Kidney capillary endothelial cell (primary cell): ENCODE measurements around the gene NEO1.
A peak's percentile ranks its signal among the peaks of the same experiment; 100 is the strongest.

Experiments used
- DNase-seq: peaks from one replicate; pipeline ENCODE4 v3.0.0-alpha.2; 2018; ENCODE audit warnings: low spot score

Gene NEO1

DNA sequence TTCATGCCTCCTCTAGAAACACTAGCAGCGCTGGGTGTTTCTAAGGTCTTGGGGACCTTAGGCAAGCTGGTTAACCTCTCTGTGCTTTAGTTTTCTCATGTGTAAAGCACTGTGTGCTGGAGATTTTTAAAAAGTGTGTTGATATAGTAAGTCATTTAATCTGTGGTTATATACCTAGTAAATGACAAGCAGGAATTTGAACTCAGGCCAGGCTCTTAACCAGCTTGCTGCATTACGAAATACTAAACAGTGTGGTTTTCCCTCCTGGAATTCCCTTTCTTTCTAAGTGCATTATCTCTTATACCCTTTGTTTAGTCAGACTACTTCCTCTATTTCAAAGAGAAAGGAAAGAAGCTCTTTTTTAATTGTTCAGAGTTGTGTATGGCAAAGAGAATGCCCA is 26.5 kb downstream of the NEO1 start:
- no peak for DNase-seq

- DNase-seq, result peak; percentile 30
Observed at GRCh38 chr15:73079565-73079964, 27.3 kb downstream of the NEO1 start.

- peak; percentile 34 for DNase-seq
Observed at GRCh38 chr15:73081321-73081958, 29.2 kb downstream of the NEO1 start.

GRCh38 chr15:73082812-73083211 is 30.5 kb downstream of the NEO1 start:
- no peak for DNase-seq

DNA sequence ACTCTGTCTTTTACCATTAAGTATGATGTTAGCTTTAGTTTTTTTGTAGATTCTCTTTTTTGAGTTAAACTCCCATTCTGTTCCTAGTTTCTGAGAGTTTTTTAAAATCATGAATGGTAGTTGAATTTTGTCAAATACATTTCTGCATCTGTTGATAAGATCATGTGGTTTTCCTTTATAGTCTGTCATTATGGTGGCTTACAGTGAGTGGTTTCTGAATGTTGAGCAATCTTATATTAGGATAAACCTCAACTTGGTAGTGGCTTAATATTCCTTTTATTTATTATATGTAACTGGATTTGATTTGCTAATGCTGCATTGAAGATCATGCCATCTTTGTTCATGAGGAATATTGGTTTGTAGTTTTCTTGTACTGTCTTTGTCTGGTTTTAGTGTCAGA is 34.8 kb downstream of the NEO1 start:
- DNase-seq, result no peak

DNA sequence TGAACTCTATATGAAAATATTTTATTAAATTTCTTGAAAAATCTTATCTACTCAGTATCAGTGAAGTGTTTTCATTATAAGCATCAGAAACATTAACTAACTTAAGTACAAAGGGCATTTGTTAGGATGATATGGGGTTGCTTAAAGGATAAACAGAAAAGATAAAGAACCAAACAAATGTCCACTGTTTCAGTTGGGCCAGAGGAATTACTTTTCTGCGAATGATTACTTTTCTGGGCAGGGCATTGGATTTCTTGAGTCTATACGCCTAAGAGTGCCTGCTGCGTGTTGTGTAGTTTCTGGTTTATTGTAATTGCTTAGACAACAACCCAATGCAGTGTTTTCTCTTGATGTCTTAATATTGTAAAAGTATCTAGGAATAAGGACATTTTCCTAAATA is 52.8 kb downstream of the NEO1 start:
- DNase-seq, result no peak

DNA sequence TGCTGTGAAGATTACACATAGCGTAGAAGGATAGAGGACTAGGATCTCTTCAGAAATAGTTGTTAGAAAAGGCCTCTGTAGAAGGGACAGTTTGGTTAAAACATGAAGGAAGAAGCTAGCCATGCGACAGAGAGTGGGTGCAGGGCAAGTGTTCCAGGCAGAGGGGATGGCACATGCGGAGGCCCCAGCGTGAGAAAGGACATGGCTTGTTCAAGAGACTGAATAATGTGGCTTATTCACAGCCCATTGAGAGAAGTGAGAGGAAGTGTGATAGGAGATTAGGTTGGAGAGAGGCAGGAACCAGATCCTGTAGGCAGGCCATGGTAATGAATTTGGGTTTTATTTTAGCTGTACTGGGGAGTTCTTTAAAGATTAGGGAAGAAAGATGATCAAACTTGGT is 56.4 kb downstream of the NEO1 start:
- DNase-seq, result no peak

DNA sequence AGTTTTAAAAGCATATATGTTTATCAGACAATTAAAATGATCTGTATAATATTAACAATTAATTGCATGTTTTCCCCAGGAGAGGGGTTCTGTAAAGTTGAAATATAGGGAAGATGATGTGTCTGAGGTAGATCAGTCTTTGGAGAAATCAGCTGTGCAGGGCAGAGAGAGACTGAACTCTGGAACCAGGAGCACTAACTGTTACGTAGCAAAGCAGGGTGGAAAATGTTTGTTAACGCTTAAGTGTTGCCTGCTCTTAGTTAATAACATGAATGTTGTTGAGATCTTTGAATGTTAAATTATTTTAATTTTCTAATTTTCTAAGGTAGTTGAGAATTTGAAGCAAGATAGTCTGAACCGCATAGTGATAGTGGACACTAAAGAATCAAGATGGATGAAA is 57.5 kb downstream of the NEO1 start:
- no peak for DNase-seq

- DNase-seq, result no peak
Observed at GRCh38 chr15:73110201-73110600, 57.9 kb downstream of the NEO1 start.

- no peak for DNase-seq
Observed at GRCh38 chr15:73114064-73114463, 61.8 kb downstream of the NEO1 start.

DNA sequence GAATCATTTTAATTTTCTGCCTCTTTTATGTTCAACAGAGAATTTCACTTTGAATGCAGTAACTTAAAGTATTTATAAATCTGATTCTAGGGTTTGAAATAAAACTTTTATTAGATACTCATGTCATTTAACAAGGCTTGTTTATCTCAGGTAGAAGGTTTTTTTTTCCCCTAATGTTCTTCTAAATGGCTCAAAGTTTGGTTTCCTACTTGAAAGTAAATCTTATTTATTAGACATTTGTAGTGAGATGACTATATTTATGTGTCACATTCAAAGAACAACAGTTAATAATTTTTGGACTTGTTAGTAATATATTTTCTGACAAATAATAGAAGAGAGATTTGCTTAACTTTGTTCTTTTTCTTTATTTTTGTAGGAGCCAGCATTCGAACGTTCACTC is 63.9 kb downstream of the NEO1 start:
- DNase-seq, result no peak

- no peak for DNase-seq
Observed at GRCh38 chr15:73118055-73118454, 65.8 kb downstream of the NEO1 start.

DNA sequence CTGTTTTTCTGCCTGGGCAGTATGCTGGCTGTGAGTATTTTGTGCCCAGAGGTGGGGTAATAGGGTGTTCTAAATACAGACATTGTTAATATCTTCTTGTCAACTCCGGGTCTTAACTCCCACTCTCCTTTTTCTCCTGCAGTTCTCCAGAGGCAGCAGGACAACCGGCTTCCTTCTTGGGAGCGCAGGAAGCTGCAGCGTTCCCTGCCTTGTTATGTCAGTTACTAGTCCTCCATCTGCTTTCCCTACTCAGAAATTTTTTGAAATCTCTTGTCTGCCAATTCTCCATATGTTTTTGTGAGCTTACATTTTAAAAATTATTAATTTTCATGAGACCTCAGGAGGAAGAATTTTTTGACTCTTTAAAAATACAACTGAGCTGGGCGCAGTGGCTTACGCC is 67.2 kb downstream of the NEO1 start:
- DNase-seq, result no peak

- DNase-seq, result no peak
Observed at GRCh38 chr15:73120269-73120668, 68.0 kb downstream of the NEO1 start.

GRCh38 chr15:73125219-73125618 is 73.0 kb downstream of the NEO1 start:
- no peak for DNase-seq

GRCh38 chr15:73127302-73127936 is 75.2 kb downstream of the NEO1 start:
- peak; percentile 21 for DNase-seq

DNA sequence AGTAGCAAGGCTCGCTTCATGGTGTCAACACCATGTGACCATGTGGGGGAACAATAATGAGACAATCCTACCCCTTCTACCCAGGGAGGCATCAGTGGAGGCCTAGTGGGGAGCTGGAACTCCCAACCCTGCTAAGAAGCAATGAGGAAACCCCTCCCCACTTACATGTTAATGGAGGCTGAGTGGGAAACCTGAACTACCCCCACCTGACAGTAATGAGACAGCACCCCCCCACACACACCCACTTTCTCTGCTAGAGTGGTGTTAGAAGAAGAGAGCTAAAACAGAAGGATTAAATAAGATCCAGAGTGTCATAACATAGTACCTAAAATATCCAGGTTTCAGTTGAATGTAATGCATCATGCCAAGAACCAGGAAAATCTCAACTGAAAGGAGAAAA is 78.6 kb downstream of the NEO1 start:
- no peak for DNase-seq

DNA sequence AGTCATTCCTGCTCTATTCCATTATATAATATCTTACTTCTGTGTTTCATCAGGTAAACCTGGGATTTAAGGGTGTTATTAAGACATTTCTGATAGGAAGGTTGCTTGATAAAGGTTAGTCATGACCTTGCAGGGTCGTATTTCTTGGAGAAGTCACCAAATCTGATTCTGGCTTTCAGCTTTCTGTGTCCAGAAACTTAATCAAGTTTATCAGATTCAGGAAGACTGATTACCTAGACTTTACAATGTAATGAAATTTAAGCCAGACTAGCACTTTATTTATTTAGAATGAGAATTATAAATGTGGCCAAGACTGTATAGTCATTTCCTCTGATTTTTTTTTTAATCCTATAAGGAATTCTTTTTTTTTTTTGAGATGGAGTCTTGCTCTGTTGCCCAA is 81.9 kb downstream of the NEO1 start:
- DNase-seq, result no peak

DNA sequence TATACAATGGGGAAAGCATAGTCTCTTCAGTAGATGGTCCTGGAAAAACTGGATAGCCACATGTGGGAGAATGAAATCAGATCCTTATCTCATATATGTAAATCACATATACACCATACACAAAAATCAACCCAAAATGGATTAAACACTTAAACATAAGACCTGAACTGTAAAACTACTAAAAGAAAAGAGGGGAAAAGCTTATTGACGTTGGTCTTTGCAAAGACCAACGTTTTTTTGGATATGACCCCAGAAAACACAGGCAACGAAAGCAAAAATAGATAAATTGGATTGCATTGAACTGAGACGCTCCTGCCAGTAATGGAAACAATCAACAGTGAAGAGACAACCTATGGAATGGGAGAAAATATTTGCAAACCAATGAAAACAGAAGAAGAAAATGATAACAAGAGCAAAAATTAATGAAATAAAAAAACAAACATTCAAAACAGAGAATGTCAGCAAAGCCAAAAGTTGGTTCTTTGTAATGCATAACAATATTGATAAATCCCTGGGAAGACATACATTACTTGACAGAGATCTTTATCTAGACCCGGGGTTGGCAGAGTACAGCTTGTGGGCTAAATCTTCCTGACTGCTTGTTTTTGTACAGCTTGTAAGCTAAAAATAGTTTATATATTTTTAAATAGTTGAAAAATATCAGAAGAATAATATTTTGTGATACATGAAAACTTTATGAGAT is 86.9 kb downstream of the NEO1 start:
- no peak for DNase-seq

GRCh38 chr15:73139744-73140553 is 87.7 kb downstream of the NEO1 start:
- DNase-seq, result no peak

DNA sequence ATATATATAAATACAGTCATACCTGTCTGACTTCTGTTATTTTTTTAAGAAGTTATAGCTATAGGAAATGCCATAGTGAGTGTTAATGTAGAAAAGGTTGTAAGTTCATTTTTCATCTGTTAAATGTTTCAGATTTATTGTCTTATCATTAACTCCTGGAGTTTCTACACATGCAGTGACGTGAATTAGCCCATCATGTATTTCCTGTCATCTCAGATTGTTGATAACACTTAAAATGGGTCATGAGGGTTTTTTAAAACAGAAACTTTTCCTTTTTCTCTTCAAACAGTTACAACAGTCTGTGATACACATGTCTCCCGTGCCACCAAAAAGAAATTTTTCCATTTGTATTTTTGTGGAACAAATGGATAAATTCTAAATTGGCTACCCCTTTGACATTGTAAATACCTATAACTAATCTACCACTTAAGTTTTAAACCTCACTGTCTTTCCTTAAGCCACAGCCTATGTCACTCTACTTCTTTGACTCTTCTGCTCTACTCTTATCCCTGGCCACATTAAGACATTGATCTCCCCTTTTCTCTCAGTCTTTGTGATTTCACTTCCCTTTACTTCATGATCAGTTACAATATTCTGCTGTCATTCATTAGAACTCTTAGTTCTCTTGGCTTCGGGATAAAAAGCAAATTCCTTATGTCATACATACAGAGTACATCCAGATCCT is 89.1 kb downstream of the NEO1 start:
- no peak for DNase-seq
